Epithelial cell of esophagus (primary cell): ENCODE results near the gene EXD3.
"Not testable (repeated sequence)": the region's sequence is repeated elsewhere in the genome, so short reads cannot be mapped to it uniquely, and the experiment has no call there.

Experiments
- DNase-seq: peaks from one replicate; pipeline ENCODE4 v3.0.0; 2010; ENCODE audit warnings: low read depth
- H3K4me3 ChIP-seq: 2 replicates; pipeline ENCODE4 v1.5.1; 2011; ENCODE audit warnings: mild to moderate bottlenecking, low read length, control low read depth
- CTCF ChIP-seq: IDR thresholded peaks from 2 replicates; pipeline ENCODE4 v1.5.1; 2011; ENCODE audit warnings: low read depth, mild to moderate bottlenecking, low read length, control low read depth, inconsistent platforms; ENCODE audit not compliant: insufficient read depth; ENCODE audit errors: missing control alignments

EXD3 gene

GRCh38 chr9:137410891-137411249 lies 12.1 kb downstream of the EXD3 start:
- DNase-seq = no peak
- H3K4me3 ChIP-seq = no peak overlapping the region
- TF ChIP-seq CTCF = no peak

- H3K4me3 ChIP-seq = not testable (repeated sequence)
Measured at GRCh38 chr9:137410236-137410890, 12.6 kb downstream of the EXD3 start.

GRCh38 chr9:137409515-137409914 lies 13.4 kb downstream of the EXD3 start:
- H3K4me3 ChIP-seq = no peak overlapping the region
- TF ChIP-seq CTCF = no peak
- DNase-seq = no peak

More at GRCh38 chr9:137410236-137410890, 12.6 kb downstream of the EXD3 start:
- DNase-seq = not testable (repeated sequence)

GRCh38 chr9:137408651-137409405 lies 14.1 kb downstream of the EXD3 start:
- TF ChIP-seq CTCF = no peak
- DNase-seq = no peak
- H3K4me3 ChIP-seq = no peak overlapping the region

- no peak for DNase-seq
- TF ChIP-seq CTCF = no peak
- H3K4me3 ChIP-seq = no peak overlapping the region
Measured at GRCh38 chr9:137407590-137408300, 15.2 kb downstream of the EXD3 start.

GRCh38 chr9:137406876-137407589 lies 15.9 kb downstream of the EXD3 start:
- peak; percentile 66 for DNase-seq
- peak; percentile 43 for TF ChIP-seq CTCF
- H3K4me3 ChIP-seq = peak overlapping the region; percentile 21
